Trophoblast cell (in vitro differentiated cells and primary cell): ENCODE results near the gene PLEKHG3.

Experiments used
- DNase-seq, 2 donors: peaks; one replicate each; pipeline ENCODE4 v3.0.0-alpha.2; 2016
- H2AFZ ChIP-seq: 2 replicates; pipeline ENCODE4 v1.6.1; 2013; ENCODE audit warnings: low read length, moderate library complexity, mild to moderate bottlenecking; ENCODE audit not compliant: insufficient read depth, poor library complexity
- H2AK5ac ChIP-seq: 2 replicates; pipeline ENCODE4 v1.6.1; 2013; ENCODE audit warnings: mild to moderate bottlenecking, low read length
- H2BK120ac ChIP-seq: 2 replicates; pipeline ENCODE4 v1.6.1; 2013; ENCODE audit warnings: low read length, mild to moderate bottlenecking, moderate library complexity; ENCODE audit not compliant: insufficient read depth, poor library complexity
- H2BK12ac ChIP-seq: 2 replicates; pipeline ENCODE4 v1.6.1; 2013; ENCODE audit warnings: mild to moderate bottlenecking, low read length, moderate library complexity
- H2BK5ac ChIP-seq: 2 replicates; pipeline ENCODE4 v1.6.1; 2013; ENCODE audit warnings: low read length, low read depth, moderate library complexity, mild to moderate bottlenecking; ENCODE audit not compliant: poor library complexity
- H3K14ac ChIP-seq: 2 replicates; pipeline ENCODE4 v1.6.1; 2013; ENCODE audit warnings: mild to moderate bottlenecking, low read length
- H3K18ac ChIP-seq: 2 replicates; pipeline ENCODE4 v1.6.1; 2013; ENCODE audit warnings: mild to moderate bottlenecking, low read length
- H3K23ac ChIP-seq: 2 replicates; pipeline ENCODE4 v1.6.1; 2013; ENCODE audit warnings: low read length
- H3K27ac ChIP-seq: 2 replicates; pipeline ENCODE4 v1.5.1; 2013; ENCODE audit warnings: low read depth, mild to moderate bottlenecking, inconsistent platforms, low read length, moderate library complexity
- H3K27me3 ChIP-seq: 2 replicates; pipeline ENCODE4 v1.6.1; 2013; ENCODE audit warnings: inconsistent platforms, mild to moderate bottlenecking, low read length, moderate library complexity; ENCODE audit not compliant: insufficient read depth
- H3K36me3 ChIP-seq, 2 experiments: 1 replicate in 1 of 2; 2 replicates in 1 of 2; pipeline ENCODE4 v1.6.1; 2013; ENCODE audit warnings: low read length in 2 of 2, mild to moderate bottlenecking in 2 of 2, moderate library complexity in 1 of 2; ENCODE audit not compliant: insufficient read depth in 2 of 2, control insufficient read depth in 1 of 2
- H3K4ac ChIP-seq: 2 replicates; pipeline ENCODE4 v1.6.1; 2013; ENCODE audit warnings: low read depth, mild to moderate bottlenecking, low read length, moderate library complexity
- H3K4me1 ChIP-seq, 2 experiments: 1 replicate in 1 of 2; 2 replicates in 1 of 2; pipeline ENCODE4 v1.6.1; 2013; ENCODE audit warnings: low read length in 2 of 2, mild to moderate bottlenecking in 2 of 2, moderate library complexity in 1 of 2; ENCODE audit not compliant: insufficient read depth in 2 of 2, control insufficient read depth in 1 of 2
- H3K4me2 ChIP-seq: 2 replicates; pipeline ENCODE4 v1.6.1; 2013; ENCODE audit warnings: inconsistent platforms, mild to moderate bottlenecking, low read length, moderate library complexity
- H3K4me3 ChIP-seq: 2 replicates; pipeline ENCODE4 v1.5.1; 2013; ENCODE audit warnings: mild to moderate bottlenecking, low read depth, low read length, inconsistent platforms
- H3K79me1 ChIP-seq: one replicate; pipeline ENCODE4 v1.6.1; 2013; ENCODE audit warnings: low read length
- H3K79me2 ChIP-seq: 2 replicates; pipeline ENCODE4 v1.6.1; 2013; ENCODE audit warnings: low read length, mild to moderate bottlenecking; ENCODE audit not compliant: control insufficient read depth, insufficient read depth, poor library complexity
- H3K9ac ChIP-seq: 2 replicates; pipeline ENCODE4 v1.6.1; 2013; ENCODE audit warnings: mild to moderate bottlenecking, low read length
- H3K9me3 ChIP-seq: 2 replicates; pipeline ENCODE4 v1.6.1; 2013; ENCODE audit warnings: low read depth, mild to moderate bottlenecking, control low read depth, inconsistent platforms, low read length; ENCODE audit not compliant: insufficient read depth
- H4K12ac ChIP-seq: 2 replicates; pipeline ENCODE4 v1.6.1; 2013; ENCODE audit warnings: low read depth, mild to moderate bottlenecking, low read length, moderate library complexity
- H4K8ac ChIP-seq: 2 replicates; pipeline ENCODE4 v1.6.1; 2013; ENCODE audit warnings: low read depth, mild to moderate bottlenecking, low read length, moderate library complexity
- H4K91ac ChIP-seq: one replicate; pipeline ENCODE4 v1.6.1; 2013; ENCODE audit warnings: low read depth, mild to moderate bottlenecking, low read length, moderate library complexity
- WGBS: extraction: QIAGEN DNeasy Blood & Tissue Kit; methylation state at CpG from one replicate; pipeline ENCODE4 v1.1.7; 2013; ENCODE audit warnings: missing lambda C conversion rate; ENCODE audit not compliant: insufficient read length, insufficient coverage; ENCODE audit errors: extremely low coverage; 5-methylcytosine and 5-hydroxymethylcytosine counted together

PLEKHG3 gene

DNA sequence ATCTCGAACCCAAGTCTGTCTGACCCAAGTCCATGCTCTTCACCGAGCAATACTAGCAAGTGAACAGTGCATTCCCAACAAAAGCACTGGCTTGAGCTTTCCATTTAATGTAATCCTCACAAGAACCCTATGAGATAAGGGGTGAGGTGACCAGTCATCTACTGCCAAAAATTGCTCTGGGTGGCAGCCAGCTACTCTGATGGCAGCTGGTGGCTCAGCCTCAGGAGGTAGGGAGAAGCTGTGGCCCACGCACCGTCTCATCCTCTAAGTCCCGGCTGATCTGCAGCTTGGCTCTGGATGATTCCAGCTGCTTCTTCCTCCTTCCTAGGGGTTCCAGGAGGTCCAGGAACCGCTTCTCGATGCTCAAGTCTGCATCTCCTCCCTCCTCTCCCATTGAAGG lies 75.2 kb downstream of the PLEKHG3 start:
- H2AK5ac ChIP-seq = no peak overlapping the region
- H3K4me3 ChIP-seq = no peak overlapping the region
- no peaks in the 10 kb centered on the region for H3K79me2 ChIP-seq
- H3K27ac ChIP-seq = no peak overlapping the region
- H3K4ac ChIP-seq = no peak overlapping the region
- H3K27me3 ChIP-seq = no peaks in the 10 kb centered on the region
- no peaks in the 10 kb centered on the region for H3K79me1 ChIP-seq
- H3K4me1 ChIP-seq = no peaks in the 10 kb centered on the region
- no peak overlapping the region for H3K23ac ChIP-seq
- no peaks in the 10 kb centered on the region for H3K36me3 ChIP-seq
- no peak overlapping the region for H3K9ac ChIP-seq
- H4K91ac ChIP-seq = no peak overlapping the region
- H3K18ac ChIP-seq = no peak overlapping the region
- no peak overlapping the region for H2BK12ac ChIP-seq
- no peak overlapping the region for H3K14ac ChIP-seq
- no peak overlapping the region for H3K4me2 ChIP-seq
- WGBS = no CpG with 5 or more reads among the region's 7 CpGs
- H4K12ac ChIP-seq = no peak overlapping the region
- no peak for DNase-seq
- H2BK5ac ChIP-seq = no peak overlapping the region
- peaks cover 9% of the 10 kb centered on the region for H3K9me3 ChIP-seq
- no peak overlapping the region for H4K8ac ChIP-seq
- H2BK120ac ChIP-seq = no peak overlapping the region
- no peak overlapping the region for H2AFZ ChIP-seq

GRCh38 chr14:64782196-64782595 lies 78.0 kb downstream of the PLEKHG3 start:
- no peaks in the 10 kb centered on the region for H3K36me3 ChIP-seq
- no peak overlapping the region for H3K18ac ChIP-seq
- no peak overlapping the region for H3K27ac ChIP-seq
- H2AFZ ChIP-seq = no peak overlapping the region
- peaks cover 2% of the 10 kb centered on the region for H3K9me3 ChIP-seq
- no peak overlapping the region for H3K4me3 ChIP-seq
- H4K91ac ChIP-seq = no peak overlapping the region
- no peak overlapping the region for H3K4ac ChIP-seq
- no peak overlapping the region for H2BK120ac ChIP-seq
- H3K9ac ChIP-seq = no peak overlapping the region
- peak overlapping the region; percentile 66 for H3K23ac ChIP-seq
- H2AK5ac ChIP-seq = no peak overlapping the region
- no CpG with 5 or more reads among the region's 11 CpGs for WGBS
- no peaks in the 10 kb centered on the region for H3K4me1 ChIP-seq
- no peak overlapping the region for H3K4me2 ChIP-seq
- H2BK5ac ChIP-seq = no peak overlapping the region
- no peak overlapping the region for H4K12ac ChIP-seq
- H3K14ac ChIP-seq = no peak overlapping the region
- peaks cover 2% of the 10 kb centered on the region for H3K79me2 ChIP-seq
- no peak overlapping the region for H2BK12ac ChIP-seq
- no peak overlapping the region for H4K8ac ChIP-seq
- H3K79me1 ChIP-seq = no peaks in the 10 kb centered on the region
- DNase-seq = no peak
- H3K27me3 ChIP-seq = no peaks in the 10 kb centered on the region

DNA sequence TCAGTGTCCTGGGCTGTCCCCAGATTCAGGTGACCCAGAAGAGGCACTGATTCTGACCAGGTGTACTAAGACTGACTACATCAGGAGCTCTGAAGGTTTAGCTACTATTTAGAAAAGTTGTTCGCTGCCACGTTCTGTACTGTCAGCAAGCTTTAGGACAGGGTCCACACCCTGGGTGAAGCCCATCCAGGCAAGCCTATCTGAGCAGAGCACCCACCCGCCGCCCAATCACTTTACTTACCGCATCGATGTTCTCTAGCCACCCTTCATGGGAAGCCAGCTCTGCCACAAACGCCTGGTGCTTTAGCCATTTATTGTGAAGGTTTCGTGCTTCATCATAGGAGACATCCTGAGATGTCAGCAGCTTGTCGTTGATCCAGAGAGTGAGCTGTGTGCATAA lies 79.8 kb downstream of the PLEKHG3 start:
- no peak overlapping the region for H2BK120ac ChIP-seq

DNA sequence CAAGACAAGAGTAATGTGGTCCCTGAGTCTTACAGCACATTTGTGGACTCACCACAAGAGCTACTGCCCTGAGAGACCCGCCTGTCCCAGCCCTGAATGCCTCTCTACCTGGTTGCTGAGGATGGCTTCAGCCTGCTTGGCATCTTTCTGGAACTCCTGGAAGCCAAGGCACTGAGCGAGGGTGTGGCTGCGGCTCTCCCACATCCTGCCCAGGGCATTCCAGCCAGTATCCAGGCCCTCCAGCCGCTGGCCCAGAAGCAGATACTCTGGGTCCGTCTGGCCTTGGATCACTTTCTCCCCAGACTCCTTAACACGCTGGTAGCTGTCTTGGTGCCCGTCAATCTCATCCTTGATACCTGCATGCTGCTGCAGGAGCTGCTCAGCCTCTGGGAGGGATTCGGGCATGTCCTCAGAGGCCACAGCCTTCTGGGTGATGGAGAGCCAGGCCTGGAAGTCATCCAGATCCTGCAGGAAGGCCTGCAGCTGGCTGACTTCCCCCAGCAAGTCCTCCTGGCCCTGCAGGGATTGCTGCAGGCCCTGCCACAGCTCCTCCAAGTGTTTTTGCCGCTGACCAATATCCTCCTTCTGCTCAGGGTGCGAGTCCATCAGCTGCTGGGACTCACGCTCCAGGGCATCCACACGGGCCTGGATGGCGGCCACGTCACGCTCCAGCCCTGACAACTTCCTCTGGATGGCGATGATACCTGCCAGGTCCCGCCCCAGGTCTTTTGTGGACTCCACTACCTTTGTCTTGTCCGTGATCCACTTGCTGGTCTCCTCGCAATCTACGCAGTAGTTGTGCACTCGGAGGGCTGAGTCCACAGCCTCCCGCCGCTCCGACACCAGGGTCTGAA lies 82.3 kb downstream of the PLEKHG3 start:
- Histone ChIP-seq H3K79me1 (no peaks in the 10 kb centered on the region), H3K23ac (no peak overlapping the region), H3K9me3 (peaks cover 2% of the 10 kb centered on the region), H3K36me3 (no peaks in the 10 kb centered on the region), H4K91ac (no peak overlapping the region), H3K27me3 (no peaks in the 10 kb centered on the region), H3K4me3 (no peak overlapping the region), H2AFZ (no peak overlapping the region), H3K14ac (no peak overlapping the region), H2AK5ac (no peak overlapping the region), H4K8ac (no peak overlapping the region), H3K4ac (no peak overlapping the region), H3K4me2 (no peak overlapping the region), H4K12ac (no peak overlapping the region), H3K79me2 (peaks cover 2% of the 10 kb centered on the region), H2BK5ac (no peak overlapping the region), H3K9ac (no peak overlapping the region), H2BK120ac (no peak overlapping the region), H2BK12ac (no peak overlapping the region), H3K4me1 (peaks cover 0 to 4% of the 10 kb centered on the region in 2 experiments), H3K27ac (no peak overlapping the region), H3K18ac (no peak overlapping the region)
- no CpG with 5 or more reads among the region's 24 CpGs for WGBS
- no peak for DNase-seq

More for the DNA sequence above, 79.8 kb downstream of the PLEKHG3 start:
- no peak overlapping the region for H3K4ac ChIP-seq
- no peak overlapping the region for H3K18ac ChIP-seq
- H3K79me2 ChIP-seq = peaks cover 2% of the 10 kb centered on the region
- no peak overlapping the region for H2AK5ac ChIP-seq
- DNase-seq = no peak
- H3K14ac ChIP-seq = no peak overlapping the region
- no peak overlapping the region for H4K8ac ChIP-seq
- H3K79me1 ChIP-seq = no peaks in the 10 kb centered on the region
- no peak overlapping the region for H4K12ac ChIP-seq
- H3K4me2 ChIP-seq = no peak overlapping the region
- no peak overlapping the region for H2AFZ ChIP-seq
- no peak overlapping the region for H2BK5ac ChIP-seq
- H3K27ac ChIP-seq = no peak overlapping the region
- no peak overlapping the region for H3K9ac ChIP-seq
- H3K9me3 ChIP-seq = peaks cover 2% of the 10 kb centered on the region
- H4K91ac ChIP-seq = no peak overlapping the region
- H3K36me3 ChIP-seq = no peaks in the 10 kb centered on the region
- H3K27me3 ChIP-seq = no peaks in the 10 kb centered on the region
- no CpG with 5 or more reads among the region's 9 CpGs for WGBS
- H3K23ac ChIP-seq = no peak overlapping the region
- H3K4me1 ChIP-seq = peaks cover 0 to 4% of the 10 kb centered on the region in 2 experiments
- no peak overlapping the region for H3K4me3 ChIP-seq
- H2BK12ac ChIP-seq = no peak overlapping the region
